ENCODE results near the gene CTSL. TPM values are rescaled to one million over a fixed set of nuclear protein-coding genes. Genes with fewer than 3 reads are reported as not detected.

Gene CTSL
- total and polyA plus RNA-seq, 11 donors, result 86.6 to 382 (median 130) TPM

- TF ChIP-seq POLR2A (IDR thresholded peaks at IDR 0.05) (no peak), CTCF (IDR thresholded peaks at IDR 0.05) (no peak)
- DNase-seq (no peak), ATAC-seq (no peak)
- peak overlapping the region in 1 of 12 donors; percentile 92 for H3K27ac ChIP-seq
- H3K9me3 ChIP-seq, result no peaks in the 10 kb centered on the region
- intact Hi-C loops (cut with DNase I), result no loop called here
- WGBS, 4 donors, result 86 to 94% (median 88%) methylated on average over 2 of the region's 2 CpGs
- H3K36me3 ChIP-seq, result no peaks in the 10 kb centered on the region
- H3K4me1 ChIP-seq, result peaks cover 0 to 49% (median 7%) of the 10 kb centered on the region in 12 donors
- H3K4me3 ChIP-seq, result no peak overlapping the region
- no peaks in the 10 kb centered on the region for H3K27me3 ChIP-seq
Observed at GRCh38 chr9:87716141-87716540, 9.8 kb upstream of the CTSL start.

- Histone ChIP-seq H3K27me3 (no peaks in the 10 kb centered on the region), H3K36me3 (no peaks in the 10 kb centered on the region), H3K4me1 (peaks cover 0 to 47% (median 5%) of the 10 kb centered on the region in 12 donors), H3K9me3 (no peaks in the 10 kb centered on the region), H3K4me3 (no peak overlapping the region), H3K27ac (no peak overlapping the region)
- intact Hi-C loops (cut with DNase I), result no loop called here
- TF ChIP-seq CTCF (IDR thresholded peaks at IDR 0.05) (no peak), POLR2A (IDR thresholded peaks at IDR 0.05) (no peak)
- ATAC-seq (no peak), DNase-seq (no peak)
- 89 to 100% (median 91%) methylated on average over 1 of the region's 1 CpG for WGBS, 4 donors
Observed at GRCh38 chr9:87717456-87717855, 8.5 kb upstream of the CTSL start.

- H3K27me3 ChIP-seq, result no peaks in the 10 kb centered on the region
- no peak for TF ChIP-seq POLR2A (IDR thresholded peaks at IDR 0.05)
- no peak for TF ChIP-seq CTCF (IDR thresholded peaks at IDR 0.05)
- no peaks in the 10 kb centered on the region for H3K9me3 ChIP-seq
- no peaks in the 10 kb centered on the region for H3K36me3 ChIP-seq
- H3K27ac ChIP-seq, result peak overlapping the region in 1 of 12 donors; percentile 42
- intact Hi-C loops (cut with DNase I), result no loop called here
- H3K4me1 ChIP-seq, result peaks cover 0 to 51% (median 5%) of the 10 kb centered on the region in 12 donors
- no peak for ATAC-seq
- 95 to 98% (median 96%) methylated on average over 3 of the region's 3 CpGs for WGBS, 4 donors
- no peak for DNase-seq
- H3K4me3 ChIP-seq, result no peak overlapping the region
Observed at GRCh38 chr9:87718231-87718630, 7.7 kb upstream of the CTSL start.

- intact Hi-C loops (cut with DNase I), result no loop called here
- TF ChIP-seq CTCF (IDR thresholded peaks at IDR 0.05) (no peak), POLR2A (IDR thresholded peaks at IDR 0.05) (no peak)
- 79 to 92% (median 83%) methylated on average over 6 of the region's 6 CpGs for WGBS, 4 donors
Observed at GRCh38 chr9:87718852-87719612, 6.9 kb upstream of the CTSL start.

More at GRCh38 chr9:87718852-87719612, 6.9 kb upstream of the CTSL start:
- Histone ChIP-seq H3K4me3 (no peak overlapping the region), H3K36me3 (no peaks in the 10 kb centered on the region), H3K4me1 (peaks cover 0 to 46% (median 5%) of the 10 kb centered on the region in 12 donors), H3K27me3 (no peaks in the 10 kb centered on the region), H3K27ac (peak overlapping the region in 1 of 12 donors; percentile 42), H3K9me3 (no peaks in the 10 kb centered on the region)
- DNase-seq (no peak), ATAC-seq (peak in 1 of 4 donors; percentile 22)

All from heart left ventricle (tissue), 16 donors.